Measurements from ENCODE around the gene SMU1. TPM values are rescaled to one million over a fixed set of nuclear protein-coding genes. Genes with fewer than 3 reads are reported as not detected.

SMU1 gene
- total RNA-seq, 1 donor from 2014 or later = 19.6 TPM

- Mint-ChIP-seq H3K4me3 (ENCODE audit: unreplicated experiment) (peak overlapping the region; percentile 82), H3K9me3 (ENCODE audit: unreplicated experiment) (peaks cover 3% of the 10 kb centered on the region), H3K4me1 (ENCODE audit: low read depth, unreplicated experiment) (peaks cover 4% of the 10 kb centered on the region), H3K27ac (ENCODE audit: unreplicated experiment) (peak overlapping the region; percentile 94), H3K27me3 (ENCODE audit: unreplicated experiment) (peaks cover 1% of the 10 kb centered on the region), H3K36me3 (ENCODE audit: unreplicated experiment) (no peaks in the 10 kb centered on the region)
- peak; percentile 87 for DNase-seq
- TF ChIP-seq CTCF (IDR thresholded peaks at IDR 0.05; ENCODE audit: partially characterized antibody, unreplicated experiment) = no peak
Observed at GRCh38 chr9:33044162-33044673, 32.3 kb downstream of the SMU1 start.

GRCh38 chr9:33043671-33044070 lies 32.8 kb downstream of the SMU1 start:
- Mint-ChIP-seq H3K27ac (ENCODE audit: unreplicated experiment) (peak overlapping the region; percentile 94), H3K36me3 (ENCODE audit: unreplicated experiment) (no peaks in the 10 kb centered on the region), H3K4me3 (ENCODE audit: unreplicated experiment) (peak overlapping the region; percentile 82)

GRCh38 chr9:33042473-33042872 lies 34.0 kb downstream of the SMU1 start:
- no peak for DNase-seq
- Mint-ChIP-seq H3K4me1 (ENCODE audit: low read depth, unreplicated experiment) (peaks cover 4% of the 10 kb centered on the region), H3K36me3 (ENCODE audit: unreplicated experiment) (no peaks in the 10 kb centered on the region), H3K9me3 (ENCODE audit: unreplicated experiment) (peaks cover 3% of the 10 kb centered on the region), H3K27ac (ENCODE audit: unreplicated experiment) (no peak overlapping the region), H3K27me3 (ENCODE audit: unreplicated experiment) (peaks cover 1% of the 10 kb centered on the region), H3K4me3 (ENCODE audit: unreplicated experiment) (no peak overlapping the region)
- no peak for TF ChIP-seq CTCF (IDR thresholded peaks at IDR 0.05; ENCODE audit: partially characterized antibody, unreplicated experiment)

More at GRCh38 chr9:33043671-33044070, 32.8 kb downstream of the SMU1 start:
- DNase-seq = no peak
- peaks cover 1% of the 10 kb centered on the region for H3K27me3 Mint-ChIP-seq (ENCODE audit: unreplicated experiment)
- no peak for TF ChIP-seq CTCF (IDR thresholded peaks at IDR 0.05; ENCODE audit: partially characterized antibody, unreplicated experiment)
- peaks cover 3% of the 10 kb centered on the region for H3K9me3 Mint-ChIP-seq (ENCODE audit: unreplicated experiment)
- H3K4me1 Mint-ChIP-seq (ENCODE audit: low read depth, unreplicated experiment) = peaks cover 4% of the 10 kb centered on the region

GRCh38 chr9:33041432-33042188 lies 34.9 kb downstream of the SMU1 start:
- Mint-ChIP-seq H3K27me3 (ENCODE audit: unreplicated experiment) (peaks cover 1% of the 10 kb centered on the region), H3K4me1 (ENCODE audit: low read depth, unreplicated experiment) (peaks cover 4% of the 10 kb centered on the region), H3K36me3 (ENCODE audit: unreplicated experiment) (no peaks in the 10 kb centered on the region), H3K4me3 (ENCODE audit: unreplicated experiment) (no peak overlapping the region), H3K27ac (ENCODE audit: unreplicated experiment) (no peak overlapping the region), H3K9me3 (ENCODE audit: unreplicated experiment) (peaks cover 3% of the 10 kb centered on the region)
- TF ChIP-seq CTCF (IDR thresholded peaks at IDR 0.05; ENCODE audit: partially characterized antibody, unreplicated experiment) = no peak
- DNase-seq = no peak

- no peak overlapping the region for H3K27ac Mint-ChIP-seq (ENCODE audit: unreplicated experiment)
- H3K36me3 Mint-ChIP-seq (ENCODE audit: unreplicated experiment) = no peaks in the 10 kb centered on the region
- peaks cover 1% of the 10 kb centered on the region for H3K27me3 Mint-ChIP-seq (ENCODE audit: unreplicated experiment)
- H3K4me1 Mint-ChIP-seq (ENCODE audit: low read depth, unreplicated experiment) = peaks cover 4% of the 10 kb centered on the region
- H3K4me3 Mint-ChIP-seq (ENCODE audit: unreplicated experiment) = no peak overlapping the region
- no peak for TF ChIP-seq CTCF (IDR thresholded peaks at IDR 0.05; ENCODE audit: partially characterized antibody, unreplicated experiment)
- DNase-seq = no peak
- H3K9me3 Mint-ChIP-seq (ENCODE audit: unreplicated experiment) = peaks cover 3% of the 10 kb centered on the region
Observed at GRCh38 chr9:33040792-33041431, 35.6 kb downstream of the SMU1 start.

Measured in glutamatergic neuron (in vitro differentiated cells).